Ishikawa (cell line): ENCODE results near the gene STK38L.

Source experiments
- CEBPB ChIP-seq: IDR thresholded peaks from 2 replicates; pipeline ENCODE4 v1.6.1; 2012
- CREB1 ChIP-seq: IDR thresholded peaks from 2 replicates; pipeline ENCODE4 v1.6.1; 2012; ENCODE audit warnings: low read depth
- EGR1 ChIP-seq: IDR thresholded peaks from 2 replicates; pipeline ENCODE4 v1.6.1; 2012
- EP300 ChIP-seq: IDR thresholded peaks from 2 replicates; pipeline ENCODE4 v1.6.1; 2012; ENCODE audit warnings: borderline replicate concordance
- FOXM1 ChIP-seq: IDR thresholded peaks from 2 replicates; pipeline ENCODE4 v1.6.1; 2012; ENCODE audit warnings: low read depth, borderline replicate concordance
- NFIC ChIP-seq: IDR thresholded peaks from 2 replicates; pipeline ENCODE4 v1.6.1; 2012
- TAF1 ChIP-seq: IDR thresholded peaks from 2 replicates; pipeline ENCODE4 v1.6.1; 2012; ENCODE audit warnings: low read depth, mild to moderate bottlenecking

- no peak for TF ChIP-seq EGR1
- no peak for TF ChIP-seq CREB1
- TF ChIP-seq NFIC, result no peak
- no peak for TF ChIP-seq EP300
- no peak for TF ChIP-seq CEBPB
- no peak for TF ChIP-seq TAF1
- TF ChIP-seq FOXM1, result no peak
Observed at GRCh38 chr12:27351476-27351875, 107.4 kb downstream of the STK38L start.
